HCT116 (cell line): Measurements from ENCODE around the gene MST1.

Source experiments
- CBX3 ChIP-seq: IDR thresholded peaks from 2 replicates; pipeline ENCODE4 v1.6.1; 2012; ENCODE audit warnings: low read depth
- CEBPB ChIP-seq: IDR thresholded peaks from 2 replicates; pipeline ENCODE4 v1.6.1; 2012; ENCODE audit warnings: low read depth
- EZH2 ChIP-seq: fragments of 200-600 bp; sonication (generic); IDR thresholded peaks from 2 replicates; pipeline ENCODE4 v1.6.1; 2017; ENCODE audit warnings: antibody characterized with exemption, mixed run types
- JUND ChIP-seq: IDR thresholded peaks from 2 replicates; pipeline ENCODE4 v1.6.1; 2012
- POLR2A ChIP-seq: IDR thresholded peaks from 2 replicates; pipeline ENCODE4 v1.7.0; 2011; ENCODE audit warnings: borderline replicate concordance; ENCODE audit not compliant: insufficient read depth, insufficient read length; ENCODE audit errors: extremely low read depth
- POLR2AphosphoS5 ChIP-seq: IDR thresholded peaks from 2 replicates; pipeline ENCODE4 v1.6.1; 2011; ENCODE audit warnings: mild to moderate bottlenecking, low read depth, low read length, moderate library complexity
- RAD21 ChIP-seq: IDR thresholded peaks from 2 replicates; pipeline ENCODE4 v1.6.1; 2012; ENCODE audit warnings: low read depth, mild to moderate bottlenecking
- SRF ChIP-seq: IDR thresholded peaks from 2 replicates; pipeline ENCODE4 v1.6.1; 2012; ENCODE audit warnings: low read depth
- YY1 ChIP-seq: IDR thresholded peaks from 2 replicates; pipeline ENCODE4 v1.6.1; 2011; ENCODE audit warnings: low read length, low read depth, moderate library complexity, mild to moderate bottlenecking; ENCODE audit not compliant: insufficient replicate concordance; ENCODE audit errors: extremely low read depth
- ZNF274 ChIP-seq: fragments of 200-500 bp; sonication (Bioruptor generic); IDR thresholded peaks from 2 replicates; pipeline ENCODE4 v1.6.1; 2014; ENCODE audit warnings: mild to moderate bottlenecking, low read depth, low read length, inconsistent platforms
- TF ChIP-seq, protein P1 (sequence below): IDR thresholded peaks from 2 replicates; pipeline ENCODE4 v1.6.1; 2012; ENCODE audit warnings: low read depth
- TF ChIP-seq, protein P2 (sequence below), 3 experiments: fragments of 200-600 bp in 1 of 3; sonication (generic) in 1 of 3; IDR thresholded peaks in 2 of 3; conservative IDR thresholded peaks in 1 of 3; 2 replicates each; pipeline ENCODE4 v1.5.1; 2012 to 2017; ENCODE audit warnings: low read depth in 2 of 3, low read length in 2 of 3, antibody characterized with exemption in 1 of 3, borderline replicate concordance in 1 of 3, control low read depth in 1 of 3, mild to moderate bottlenecking in 1 of 3, mixed read lengths in 1 of 3, mixed run types in 1 of 3, moderate library complexity in 1 of 3; ENCODE audit not compliant: insufficient read depth in 1 of 3
- TF ChIP-seq, protein P3 (sequence below): IDR thresholded peaks from 2 replicates; pipeline ENCODE4 v1.6.1; 2012
- TF ChIP-seq, protein P4 (sequence below): IDR thresholded peaks from 2 replicates; pipeline ENCODE4 v1.6.1; 2012

DNA sequence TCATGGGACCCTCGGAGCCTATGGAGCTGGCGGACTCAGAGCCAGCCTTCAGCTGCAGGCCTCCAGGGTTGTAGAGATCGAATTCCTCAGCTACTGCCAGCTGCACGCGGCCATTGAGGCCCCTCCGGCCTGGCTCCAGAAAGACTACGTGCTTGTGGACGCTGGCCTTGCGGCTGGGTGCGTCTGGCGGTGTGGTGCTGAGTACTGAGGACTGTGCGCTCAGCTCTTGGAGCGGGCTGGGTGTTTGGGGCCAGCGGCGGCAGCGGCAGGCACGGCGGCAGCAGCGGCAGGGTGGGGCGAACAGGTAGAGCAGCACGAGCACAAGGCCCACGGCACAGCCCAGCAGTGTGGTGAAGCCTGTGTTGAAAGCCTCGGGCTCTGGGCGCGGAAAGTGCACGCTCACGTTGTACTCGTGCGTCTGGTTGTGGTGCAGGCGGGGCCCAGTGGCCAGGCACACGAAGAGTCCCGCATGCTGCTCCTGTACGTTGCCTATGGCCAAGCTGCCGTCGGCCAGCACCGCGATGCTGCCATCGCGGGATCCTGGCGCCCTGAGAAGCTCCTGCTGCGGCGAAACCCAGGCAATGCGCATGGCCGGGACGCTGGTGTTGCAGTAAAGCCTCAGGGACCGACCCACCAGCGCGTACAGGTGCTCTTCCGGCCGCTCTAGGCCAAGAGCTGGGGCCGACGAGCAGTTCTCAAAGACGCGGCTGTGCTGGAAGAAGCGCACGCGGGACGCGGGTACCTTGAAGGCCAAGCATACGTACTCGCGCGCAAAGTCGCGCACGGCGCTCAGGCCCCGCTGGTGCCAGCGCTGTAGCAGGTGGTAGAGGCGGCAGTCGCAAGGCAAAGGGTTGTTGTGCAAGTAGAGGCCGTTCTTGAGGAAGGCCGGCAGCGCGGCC is 28.9 kb upstream of the MST1 start:
- TF ChIP-seq EZH2, result no peak
- TF ChIP-seq ZNF274, result no peak
- TF ChIP-seq CBX3, result no peak
- TF ChIP-seq, protein P1, sequence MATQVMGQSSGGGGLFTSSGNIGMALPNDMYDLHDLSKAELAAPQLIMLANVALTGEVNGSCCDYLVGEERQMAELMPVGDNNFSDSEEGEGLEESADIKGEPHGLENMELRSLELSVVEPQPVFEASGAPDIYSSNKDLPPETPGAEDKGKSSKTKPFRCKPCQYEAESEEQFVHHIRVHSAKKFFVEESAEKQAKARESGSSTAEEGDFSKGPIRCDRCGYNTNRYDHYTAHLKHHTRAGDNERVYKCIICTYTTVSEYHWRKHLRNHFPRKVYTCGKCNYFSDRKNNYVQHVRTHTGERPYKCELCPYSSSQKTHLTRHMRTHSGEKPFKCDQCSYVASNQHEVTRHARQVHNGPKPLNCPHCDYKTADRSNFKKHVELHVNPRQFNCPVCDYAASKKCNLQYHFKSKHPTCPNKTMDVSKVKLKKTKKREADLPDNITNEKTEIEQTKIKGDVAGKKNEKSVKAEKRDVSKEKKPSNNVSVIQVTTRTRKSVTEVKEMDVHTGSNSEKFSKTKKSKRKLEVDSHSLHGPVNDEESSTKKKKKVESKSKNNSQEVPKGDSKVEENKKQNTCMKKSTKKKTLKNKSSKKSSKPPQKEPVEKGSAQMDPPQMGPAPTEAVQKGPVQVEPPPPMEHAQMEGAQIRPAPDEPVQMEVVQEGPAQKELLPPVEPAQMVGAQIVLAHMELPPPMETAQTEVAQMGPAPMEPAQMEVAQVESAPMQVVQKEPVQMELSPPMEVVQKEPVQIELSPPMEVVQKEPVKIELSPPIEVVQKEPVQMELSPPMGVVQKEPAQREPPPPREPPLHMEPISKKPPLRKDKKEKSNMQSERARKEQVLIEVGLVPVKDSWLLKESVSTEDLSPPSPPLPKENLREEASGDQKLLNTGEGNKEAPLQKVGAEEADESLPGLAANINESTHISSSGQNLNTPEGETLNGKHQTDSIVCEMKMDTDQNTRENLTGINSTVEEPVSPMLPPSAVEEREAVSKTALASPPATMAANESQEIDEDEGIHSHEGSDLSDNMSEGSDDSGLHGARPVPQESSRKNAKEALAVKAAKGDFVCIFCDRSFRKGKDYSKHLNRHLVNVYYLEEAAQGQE, result no peak
- TF ChIP-seq, protein P2, sequence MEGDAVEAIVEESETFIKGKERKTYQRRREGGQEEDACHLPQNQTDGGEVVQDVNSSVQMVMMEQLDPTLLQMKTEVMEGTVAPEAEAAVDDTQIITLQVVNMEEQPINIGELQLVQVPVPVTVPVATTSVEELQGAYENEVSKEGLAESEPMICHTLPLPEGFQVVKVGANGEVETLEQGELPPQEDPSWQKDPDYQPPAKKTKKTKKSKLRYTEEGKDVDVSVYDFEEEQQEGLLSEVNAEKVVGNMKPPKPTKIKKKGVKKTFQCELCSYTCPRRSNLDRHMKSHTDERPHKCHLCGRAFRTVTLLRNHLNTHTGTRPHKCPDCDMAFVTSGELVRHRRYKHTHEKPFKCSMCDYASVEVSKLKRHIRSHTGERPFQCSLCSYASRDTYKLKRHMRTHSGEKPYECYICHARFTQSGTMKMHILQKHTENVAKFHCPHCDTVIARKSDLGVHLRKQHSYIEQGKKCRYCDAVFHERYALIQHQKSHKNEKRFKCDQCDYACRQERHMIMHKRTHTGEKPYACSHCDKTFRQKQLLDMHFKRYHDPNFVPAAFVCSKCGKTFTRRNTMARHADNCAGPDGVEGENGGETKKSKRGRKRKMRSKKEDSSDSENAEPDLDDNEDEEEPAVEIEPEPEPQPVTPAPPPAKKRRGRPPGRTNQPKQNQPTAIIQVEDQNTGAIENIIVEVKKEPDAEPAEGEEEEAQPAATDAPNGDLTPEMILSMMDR (IDR thresholded peaks at IDR 0.05 in 2 of 3, conservative IDR thresholded peaks at IDR 0.05 in 1 of 3; ENCODE audit: borderline replicate concordance in 1 of 3, insufficient read depth in 1 of 3, low read depth in 2 of 3, low read length in 2 of 3), result no peak
- TF ChIP-seq CEBPB, result no peak
- TF ChIP-seq POLR2AphosphoS5, result no peak
- TF ChIP-seq RAD21, result no peak
- no peak for TF ChIP-seq POLR2A
- TF ChIP-seq JUND, result no peak
- TF ChIP-seq, protein P3, sequence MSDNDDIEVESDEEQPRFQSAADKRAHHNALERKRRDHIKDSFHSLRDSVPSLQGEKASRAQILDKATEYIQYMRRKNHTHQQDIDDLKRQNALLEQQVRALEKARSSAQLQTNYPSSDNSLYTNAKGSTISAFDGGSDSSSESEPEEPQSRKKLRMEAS, result no peak
- no peak for TF ChIP-seq SRF
- TF ChIP-seq, protein P4, sequence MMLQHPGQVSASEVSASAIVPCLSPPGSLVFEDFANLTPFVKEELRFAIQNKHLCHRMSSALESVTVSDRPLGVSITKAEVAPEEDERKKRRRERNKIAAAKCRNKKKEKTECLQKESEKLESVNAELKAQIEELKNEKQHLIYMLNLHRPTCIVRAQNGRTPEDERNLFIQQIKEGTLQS, result no peak
- TF ChIP-seq YY1, result no peak
